Trophoblast cell (in vitro differentiated cells and primary cell): ENCODE data around the gene PDE6C.
A peak's percentile ranks its signal among the peaks of the same experiment; 100 is the strongest.

ENCODE experiments used
- DNase-seq, 2 donors: peaks; one replicate each; pipeline ENCODE4 v3.0.0-alpha.2; 2016
- H2AFZ ChIP-seq: 2 replicates; pipeline ENCODE4 v1.6.1; 2013; ENCODE audit warnings: low read length, moderate library complexity, mild to moderate bottlenecking; ENCODE audit not compliant: insufficient read depth, poor library complexity
- H2AK5ac ChIP-seq: 2 replicates; pipeline ENCODE4 v1.6.1; 2013; ENCODE audit warnings: mild to moderate bottlenecking, low read length
- H2BK120ac ChIP-seq: 2 replicates; pipeline ENCODE4 v1.6.1; 2013; ENCODE audit warnings: low read length, mild to moderate bottlenecking, moderate library complexity; ENCODE audit not compliant: insufficient read depth, poor library complexity
- H2BK12ac ChIP-seq: 2 replicates; pipeline ENCODE4 v1.6.1; 2013; ENCODE audit warnings: mild to moderate bottlenecking, low read length, moderate library complexity
- H2BK5ac ChIP-seq: 2 replicates; pipeline ENCODE4 v1.6.1; 2013; ENCODE audit warnings: low read length, low read depth, moderate library complexity, mild to moderate bottlenecking; ENCODE audit not compliant: poor library complexity
- H3K14ac ChIP-seq: 2 replicates; pipeline ENCODE4 v1.6.1; 2013; ENCODE audit warnings: mild to moderate bottlenecking, low read length
- H3K18ac ChIP-seq: 2 replicates; pipeline ENCODE4 v1.6.1; 2013; ENCODE audit warnings: mild to moderate bottlenecking, low read length
- H3K23ac ChIP-seq: 2 replicates; pipeline ENCODE4 v1.6.1; 2013; ENCODE audit warnings: low read length
- H3K27ac ChIP-seq: 2 replicates; pipeline ENCODE4 v1.5.1; 2013; ENCODE audit warnings: low read depth, mild to moderate bottlenecking, inconsistent platforms, low read length, moderate library complexity
- H3K27me3 ChIP-seq: 2 replicates; pipeline ENCODE4 v1.6.1; 2013; ENCODE audit warnings: inconsistent platforms, mild to moderate bottlenecking, low read length, moderate library complexity; ENCODE audit not compliant: insufficient read depth
- H3K36me3 ChIP-seq, 2 experiments: 1 replicate in 1 of 2; 2 replicates in 1 of 2; pipeline ENCODE4 v1.6.1; 2013; ENCODE audit warnings: low read length in 2 of 2, mild to moderate bottlenecking in 2 of 2, moderate library complexity in 1 of 2; ENCODE audit not compliant: insufficient read depth in 2 of 2, control insufficient read depth in 1 of 2
- H3K4ac ChIP-seq: 2 replicates; pipeline ENCODE4 v1.6.1; 2013; ENCODE audit warnings: low read depth, mild to moderate bottlenecking, low read length, moderate library complexity
- H3K4me1 ChIP-seq, 2 experiments: 1 replicate in 1 of 2; 2 replicates in 1 of 2; pipeline ENCODE4 v1.6.1; 2013; ENCODE audit warnings: low read length in 2 of 2, mild to moderate bottlenecking in 2 of 2, moderate library complexity in 1 of 2; ENCODE audit not compliant: insufficient read depth in 2 of 2, control insufficient read depth in 1 of 2
- H3K4me2 ChIP-seq: 2 replicates; pipeline ENCODE4 v1.6.1; 2013; ENCODE audit warnings: inconsistent platforms, mild to moderate bottlenecking, low read length, moderate library complexity
- H3K4me3 ChIP-seq: 2 replicates; pipeline ENCODE4 v1.5.1; 2013; ENCODE audit warnings: mild to moderate bottlenecking, low read depth, low read length, inconsistent platforms
- H3K79me1 ChIP-seq: one replicate; pipeline ENCODE4 v1.6.1; 2013; ENCODE audit warnings: low read length
- H3K79me2 ChIP-seq: 2 replicates; pipeline ENCODE4 v1.6.1; 2013; ENCODE audit warnings: low read length, mild to moderate bottlenecking; ENCODE audit not compliant: control insufficient read depth, insufficient read depth, poor library complexity
- H3K9ac ChIP-seq: 2 replicates; pipeline ENCODE4 v1.6.1; 2013; ENCODE audit warnings: mild to moderate bottlenecking, low read length
- H3K9me3 ChIP-seq: 2 replicates; pipeline ENCODE4 v1.6.1; 2013; ENCODE audit warnings: low read depth, mild to moderate bottlenecking, control low read depth, inconsistent platforms, low read length; ENCODE audit not compliant: insufficient read depth
- H4K12ac ChIP-seq: 2 replicates; pipeline ENCODE4 v1.6.1; 2013; ENCODE audit warnings: low read depth, mild to moderate bottlenecking, low read length, moderate library complexity
- H4K8ac ChIP-seq: 2 replicates; pipeline ENCODE4 v1.6.1; 2013; ENCODE audit warnings: low read depth, mild to moderate bottlenecking, low read length, moderate library complexity
- H4K91ac ChIP-seq: one replicate; pipeline ENCODE4 v1.6.1; 2013; ENCODE audit warnings: low read depth, mild to moderate bottlenecking, low read length, moderate library complexity
- WGBS: extraction: QIAGEN DNeasy Blood & Tissue Kit; methylation state at CpG from one replicate; pipeline ENCODE4 v1.1.7; 2013; ENCODE audit warnings: missing lambda C conversion rate; ENCODE audit not compliant: insufficient read length, insufficient coverage; ENCODE audit errors: extremely low coverage; 5-methylcytosine and 5-hydroxymethylcytosine counted together

Gene PDE6C

GRCh38 chr10:93630625-93631557 lies 18.6 kb downstream of the PDE6C start:
- Histone ChIP-seq H3K79me1 (no peaks in the 10 kb centered on the region), H3K4me2 (no peak overlapping the region), H3K9me3 (no peaks in the 10 kb centered on the region), H2BK12ac (no peak overlapping the region), H3K14ac (no peak overlapping the region), H3K36me3 (no peaks in the 10 kb centered on the region), H4K12ac (no peak overlapping the region), H2AK5ac (no peak overlapping the region), H2AFZ (no peak overlapping the region), H3K79me2 (no peaks in the 10 kb centered on the region), H3K9ac (no peak overlapping the region), H4K8ac (no peak overlapping the region), H3K23ac (no peak overlapping the region), H3K27me3 (no peaks in the 10 kb centered on the region), H3K4me3 (no peak overlapping the region), H2BK5ac (no peak overlapping the region), H3K4ac (no peak overlapping the region), H3K4me1 (no peaks in the 10 kb centered on the region), H4K91ac (no peak overlapping the region), H3K18ac (no peak overlapping the region), H3K27ac (no peak overlapping the region), H2BK120ac (no peak overlapping the region)
- no CpG with 5 or more reads among the region's 15 CpGs for WGBS
- DNase-seq: no peak

GRCh38 chr10:93639791-93640190 lies 27.5 kb downstream of the PDE6C start:
- no peak overlapping the region for H3K9ac ChIP-seq
- no peaks in the 10 kb centered on the region for H3K79me2 ChIP-seq
- H3K4me2 ChIP-seq: no peak overlapping the region
- H4K8ac ChIP-seq: no peak overlapping the region
- no peak overlapping the region for H3K23ac ChIP-seq
- no peaks in the 10 kb centered on the region for H3K9me3 ChIP-seq
- no peak overlapping the region for H3K4ac ChIP-seq
- DNase-seq: no peak
- H3K79me1 ChIP-seq: no peaks in the 10 kb centered on the region
- no peak overlapping the region for H3K4me3 ChIP-seq
- H3K36me3 ChIP-seq: no peaks in the 10 kb centered on the region
- H4K12ac ChIP-seq: no peak overlapping the region
- no peak overlapping the region for H2BK120ac ChIP-seq
- no peak overlapping the region for H2AFZ ChIP-seq
- no peak overlapping the region for H2AK5ac ChIP-seq
- no peak overlapping the region for H3K18ac ChIP-seq
- no peaks in the 10 kb centered on the region for H3K4me1 ChIP-seq
- H2BK12ac ChIP-seq: no peak overlapping the region
- no peak overlapping the region for H2BK5ac ChIP-seq
- no peak overlapping the region for H3K14ac ChIP-seq
- no peak overlapping the region for H3K27ac ChIP-seq
- H3K27me3 ChIP-seq: no peaks in the 10 kb centered on the region
- WGBS: no CpG with 5 or more reads among the region's 7 CpGs
- no peak overlapping the region for H4K91ac ChIP-seq

- Histone ChIP-seq H3K79me2 (no peaks in the 10 kb centered on the region), H4K12ac (no peak overlapping the region), H2BK5ac (no peak overlapping the region), H3K4ac (no peak overlapping the region), H3K18ac (no peak overlapping the region), H3K9me3 (no peaks in the 10 kb centered on the region), H3K9ac (no peak overlapping the region), H3K23ac (no peak overlapping the region), H3K27me3 (no peaks in the 10 kb centered on the region), H3K79me1 (no peaks in the 10 kb centered on the region), H2AK5ac (no peak overlapping the region), H3K36me3 (no peaks in the 10 kb centered on the region), H2BK120ac (no peak overlapping the region), H2BK12ac (no peak overlapping the region), H3K14ac (no peak overlapping the region), H4K8ac (no peak overlapping the region), H4K91ac (no peak overlapping the region), H3K27ac (no peak overlapping the region), H2AFZ (no peak overlapping the region), H3K4me3 (no peak overlapping the region), H3K4me2 (no peak overlapping the region), H3K4me1 (no peaks in the 10 kb centered on the region)
- no peak for DNase-seq
- no CpG with 5 or more reads among the region's 1 CpG for WGBS
Measured at GRCh38 chr10:93652857-93653256, 40.5 kb downstream of the PDE6C start.

- DNase-seq: peak; percentile 66 to 80
Measured at GRCh38 chr10:93654201-93654600, 41.9 kb downstream of the PDE6C start.

More at GRCh38 chr10:93654201-93654600, 41.9 kb downstream of the PDE6C start:
- Histone ChIP-seq H2BK12ac (no peak overlapping the region), H3K79me2 (no peaks in the 10 kb centered on the region), H3K9ac (no peak overlapping the region), H3K27me3 (no peaks in the 10 kb centered on the region), H2AK5ac (no peak overlapping the region), H4K91ac (no peak overlapping the region), H3K27ac (no peak overlapping the region), H3K4me3 (no peak overlapping the region), H3K4me1 (no peaks in the 10 kb centered on the region), H3K4me2 (no peak overlapping the region), H3K79me1 (no peaks in the 10 kb centered on the region), H3K9me3 (no peaks in the 10 kb centered on the region), H3K4ac (no peak overlapping the region), H4K12ac (no peak overlapping the region), H2BK5ac (no peak overlapping the region), H4K8ac (no peak overlapping the region), H3K36me3 (no peaks in the 10 kb centered on the region), H3K18ac (no peak overlapping the region), H2BK120ac (no peak overlapping the region), H3K14ac (no peak overlapping the region), H3K23ac (no peak overlapping the region), H2AFZ (no peak overlapping the region)
- WGBS: no CpG with 5 or more reads among the region's 1 CpG
